Erythroblast (primary cell): ENCODE measurements around the gene CUX1.

Source experiments
- GATA1 ChIP-seq: IDR thresholded peaks from 2 replicates; pipeline ENCODE4 v1.6.1; 2011; ENCODE audit warnings: low read depth, mild to moderate bottlenecking, control low read depth, low read length, moderate library complexity
- POLR2A ChIP-seq: IDR thresholded peaks from 2 replicates; pipeline ENCODE4 v1.6.1; 2011; ENCODE audit warnings: mild to moderate bottlenecking, low read length

DNA sequence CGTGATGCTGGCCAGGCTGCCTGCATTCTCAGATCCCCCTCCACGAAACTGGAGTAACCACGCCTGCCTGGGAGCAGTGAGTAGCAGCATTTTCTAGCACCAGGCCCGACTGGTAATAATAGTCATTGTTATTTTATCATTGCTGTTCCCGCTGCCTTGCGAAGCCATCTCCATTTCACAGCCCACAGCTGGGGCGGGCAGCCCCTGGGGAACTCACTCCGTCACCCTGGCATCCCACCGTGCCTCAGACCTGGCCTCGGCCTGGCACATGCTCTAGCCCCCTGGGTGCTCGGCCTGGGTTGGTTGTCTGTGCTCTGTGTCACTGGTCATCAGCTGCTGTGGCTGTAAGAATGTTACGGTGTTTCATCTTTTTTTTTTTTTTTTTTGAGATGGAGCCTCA is 411.5 kb downstream of the CUX1 start:
- TF ChIP-seq POLR2A: no peak
- TF ChIP-seq GATA1: no peak
